22Rv1 (cell line): ENCODE measurements around the gene CMTM5.

Source experiments
- ZFX ChIP-seq: fragments of 450-650 bp; IDR thresholded peaks from 2 replicates; pipeline ENCODE4 v1.6.1; 2017; ENCODE audit warnings: antibody characterized with exemption, borderline replicate concordance
- TF ChIP-seq, protein P1 (sequence below): fragments of 450-650 bp; IDR thresholded peaks from 2 replicates; pipeline ENCODE4 v1.5.1; 2017; ENCODE audit warnings: mild to moderate bottlenecking

DNA sequence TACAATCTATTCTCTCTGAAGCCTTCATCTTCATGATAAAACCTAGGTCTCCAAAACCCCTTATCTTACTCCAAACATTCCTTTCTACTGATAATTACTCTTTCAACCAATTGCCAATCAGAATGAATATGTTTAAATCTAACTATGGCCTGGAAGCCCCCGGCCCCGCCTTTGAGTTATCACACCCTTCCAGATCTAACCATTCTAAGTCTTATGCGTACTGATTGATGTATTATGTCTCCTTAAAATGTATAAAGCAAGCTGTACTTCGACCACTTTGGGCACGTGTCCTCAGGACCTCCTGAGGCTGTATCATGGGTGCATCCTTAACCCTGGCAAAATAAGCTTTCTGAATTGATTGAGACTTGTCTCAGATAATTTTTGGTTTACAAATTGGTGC, 41.2 kb upstream of the CMTM5 start:
- TF ChIP-seq, protein P1, sequence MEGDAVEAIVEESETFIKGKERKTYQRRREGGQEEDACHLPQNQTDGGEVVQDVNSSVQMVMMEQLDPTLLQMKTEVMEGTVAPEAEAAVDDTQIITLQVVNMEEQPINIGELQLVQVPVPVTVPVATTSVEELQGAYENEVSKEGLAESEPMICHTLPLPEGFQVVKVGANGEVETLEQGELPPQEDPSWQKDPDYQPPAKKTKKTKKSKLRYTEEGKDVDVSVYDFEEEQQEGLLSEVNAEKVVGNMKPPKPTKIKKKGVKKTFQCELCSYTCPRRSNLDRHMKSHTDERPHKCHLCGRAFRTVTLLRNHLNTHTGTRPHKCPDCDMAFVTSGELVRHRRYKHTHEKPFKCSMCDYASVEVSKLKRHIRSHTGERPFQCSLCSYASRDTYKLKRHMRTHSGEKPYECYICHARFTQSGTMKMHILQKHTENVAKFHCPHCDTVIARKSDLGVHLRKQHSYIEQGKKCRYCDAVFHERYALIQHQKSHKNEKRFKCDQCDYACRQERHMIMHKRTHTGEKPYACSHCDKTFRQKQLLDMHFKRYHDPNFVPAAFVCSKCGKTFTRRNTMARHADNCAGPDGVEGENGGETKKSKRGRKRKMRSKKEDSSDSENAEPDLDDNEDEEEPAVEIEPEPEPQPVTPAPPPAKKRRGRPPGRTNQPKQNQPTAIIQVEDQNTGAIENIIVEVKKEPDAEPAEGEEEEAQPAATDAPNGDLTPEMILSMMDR, result no peak
- TF ChIP-seq ZFX, result no peak
